GM12874 (cell line): ENCODE data around the gene ANKRD34A.

ENCODE experiments used
- TF ChIP-seq, protein P1 (sequence below): IDR thresholded peaks from 2 replicates; pipeline ENCODE4 v1.5.1; 2011; ENCODE audit warnings: low read depth, mild to moderate bottlenecking, control low read depth, low read length, moderate library complexity; ENCODE audit not compliant: insufficient read depth

The ANKRD34A gene

DNA sequence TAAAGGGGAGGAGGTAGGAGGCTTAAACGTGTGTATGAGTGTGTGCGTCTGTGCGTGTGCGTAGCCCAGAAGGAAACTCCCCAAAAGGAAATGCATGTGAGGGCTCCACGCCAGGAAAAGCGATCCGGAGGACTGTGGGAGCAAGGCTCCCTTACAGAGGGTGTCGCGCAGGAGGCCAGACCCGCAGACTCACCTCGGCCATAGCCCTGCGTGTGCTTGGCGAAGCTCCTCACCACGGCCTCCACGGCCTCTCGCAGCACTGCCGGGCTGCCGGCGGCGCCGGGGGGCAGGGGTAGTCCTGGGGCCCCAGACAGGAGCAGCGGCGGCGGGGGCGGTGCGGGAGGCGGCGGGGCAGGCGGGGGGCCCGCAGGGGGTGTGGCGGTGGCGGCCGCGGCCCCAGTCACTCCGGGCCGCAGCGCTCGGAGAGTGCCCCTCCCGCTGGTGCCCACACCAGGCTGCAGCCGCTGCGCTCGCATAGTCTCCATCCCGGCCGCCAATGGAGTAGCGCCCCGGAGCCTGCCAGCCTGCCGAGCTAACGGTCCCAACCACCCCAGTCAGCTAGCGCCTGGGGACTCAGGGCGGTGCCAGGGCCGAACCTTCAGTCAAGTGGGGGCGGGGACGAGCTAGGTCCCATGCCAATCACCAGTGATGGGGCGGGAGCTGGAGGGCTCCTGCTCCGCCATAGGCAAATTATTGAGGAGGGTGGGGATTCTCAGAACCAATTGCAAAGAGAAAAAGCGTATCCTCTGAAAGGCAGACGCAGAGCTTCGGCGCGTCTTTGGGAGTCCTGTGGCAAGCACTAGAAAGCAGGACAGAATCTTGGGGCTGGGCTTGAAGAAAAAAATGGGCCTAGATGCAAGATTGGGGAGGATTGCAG, 6.7 kb downstream of the ANKRD34A start, which contains the start of gene LIX1L:
LIX1L (minus strand) TSS at position 575 of the 877 bp plus-strand sequence; CDS start at position 485, 90 bp downstream.
- TF ChIP-seq, protein P1, sequence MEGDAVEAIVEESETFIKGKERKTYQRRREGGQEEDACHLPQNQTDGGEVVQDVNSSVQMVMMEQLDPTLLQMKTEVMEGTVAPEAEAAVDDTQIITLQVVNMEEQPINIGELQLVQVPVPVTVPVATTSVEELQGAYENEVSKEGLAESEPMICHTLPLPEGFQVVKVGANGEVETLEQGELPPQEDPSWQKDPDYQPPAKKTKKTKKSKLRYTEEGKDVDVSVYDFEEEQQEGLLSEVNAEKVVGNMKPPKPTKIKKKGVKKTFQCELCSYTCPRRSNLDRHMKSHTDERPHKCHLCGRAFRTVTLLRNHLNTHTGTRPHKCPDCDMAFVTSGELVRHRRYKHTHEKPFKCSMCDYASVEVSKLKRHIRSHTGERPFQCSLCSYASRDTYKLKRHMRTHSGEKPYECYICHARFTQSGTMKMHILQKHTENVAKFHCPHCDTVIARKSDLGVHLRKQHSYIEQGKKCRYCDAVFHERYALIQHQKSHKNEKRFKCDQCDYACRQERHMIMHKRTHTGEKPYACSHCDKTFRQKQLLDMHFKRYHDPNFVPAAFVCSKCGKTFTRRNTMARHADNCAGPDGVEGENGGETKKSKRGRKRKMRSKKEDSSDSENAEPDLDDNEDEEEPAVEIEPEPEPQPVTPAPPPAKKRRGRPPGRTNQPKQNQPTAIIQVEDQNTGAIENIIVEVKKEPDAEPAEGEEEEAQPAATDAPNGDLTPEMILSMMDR, result no peak

DNA sequence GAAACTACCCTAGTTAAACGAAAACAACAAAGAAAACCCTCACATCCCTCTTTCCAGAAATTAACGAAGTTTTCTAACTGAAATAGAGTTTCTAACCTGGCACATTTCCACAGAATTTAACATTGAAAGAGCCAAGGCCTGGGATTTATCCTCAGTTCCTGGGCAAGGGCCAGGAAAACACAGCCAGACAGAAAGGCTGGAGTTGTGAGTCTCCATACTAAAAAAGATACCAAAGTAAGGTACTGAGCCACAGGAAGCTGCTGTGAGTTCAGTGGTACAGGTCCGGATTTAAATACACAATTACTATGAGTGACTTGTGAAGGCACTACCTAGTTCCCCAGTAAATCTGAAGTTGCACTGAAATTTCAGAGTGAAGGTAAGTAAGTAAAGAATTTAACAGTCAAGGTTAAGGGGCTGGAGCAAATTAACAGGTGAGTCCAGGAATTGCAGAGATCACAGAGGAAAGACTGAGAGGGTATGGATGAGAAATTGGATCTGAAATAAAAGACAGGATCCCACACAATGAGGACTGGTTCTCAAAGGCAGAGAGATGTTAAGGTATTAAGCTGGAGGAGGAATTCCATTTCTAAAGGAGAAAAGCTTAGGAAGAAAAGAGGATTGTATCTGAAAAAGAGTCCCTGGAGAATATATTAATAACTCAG, 7.5 kb downstream of the ANKRD34A start:
- TF ChIP-seq, protein P1, result no peak

DNA sequence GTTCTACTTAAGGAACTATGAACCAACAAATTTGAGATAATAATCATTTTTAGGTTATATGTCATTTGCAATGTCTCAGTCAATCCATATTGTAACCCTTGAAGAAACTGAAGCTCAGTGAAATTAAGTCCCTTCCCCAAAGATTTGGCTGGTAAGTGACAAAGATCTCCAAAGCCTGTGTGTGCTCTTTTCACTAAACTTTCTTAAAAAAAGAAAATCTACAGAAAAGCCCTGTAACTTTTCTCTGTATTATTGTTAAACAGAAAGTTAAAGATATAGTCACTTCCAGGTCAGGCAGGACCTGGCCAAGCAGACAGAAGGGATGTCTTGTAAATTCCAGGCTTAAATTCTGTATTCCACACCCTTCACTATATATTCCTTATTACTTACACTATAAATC, 8.0 kb downstream of the ANKRD34A start:
- TF ChIP-seq, protein P1, result no peak

DNA sequence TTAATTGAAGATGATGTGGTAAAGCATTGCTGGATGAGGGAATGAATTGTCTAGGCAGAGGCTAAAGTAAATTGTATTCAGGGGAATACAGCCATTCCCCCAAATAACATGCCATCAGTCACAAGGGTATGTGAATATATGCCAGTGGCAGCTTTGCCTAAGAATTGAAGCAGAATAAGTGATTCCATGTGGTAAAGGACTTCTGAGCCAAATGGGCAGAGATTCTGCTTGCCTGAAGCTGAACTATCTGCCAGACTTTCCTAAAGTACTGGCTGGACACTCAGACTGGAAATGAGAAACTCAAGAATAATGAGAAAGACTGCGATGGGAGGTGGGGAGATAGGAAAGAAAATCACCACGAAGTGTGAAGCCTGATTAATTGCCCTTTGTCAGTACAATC, 8.9 kb downstream of the ANKRD34A start:
- TF ChIP-seq, protein P1, result no peak

DNA sequence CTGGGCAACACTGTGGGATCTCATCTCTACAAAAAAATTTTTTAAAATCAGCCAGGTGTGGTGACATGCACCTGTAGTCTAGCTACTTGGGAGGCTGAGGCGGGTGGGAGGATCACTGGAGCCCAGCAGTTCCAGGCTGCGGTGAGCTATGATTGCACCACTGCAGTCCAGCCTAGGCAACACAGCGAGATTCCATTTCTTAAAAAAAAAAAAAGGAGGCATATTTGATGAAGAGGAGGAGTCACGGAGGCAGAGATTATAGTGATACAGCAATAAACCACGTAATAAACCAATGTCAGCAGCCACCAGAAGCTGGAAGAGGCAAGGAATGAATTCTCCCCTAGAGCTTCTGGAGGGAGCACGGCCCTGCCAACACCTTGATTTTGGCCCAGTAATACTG, 10.5 kb downstream of the ANKRD34A start:
- TF ChIP-seq, protein P1, result no peak

DNA sequence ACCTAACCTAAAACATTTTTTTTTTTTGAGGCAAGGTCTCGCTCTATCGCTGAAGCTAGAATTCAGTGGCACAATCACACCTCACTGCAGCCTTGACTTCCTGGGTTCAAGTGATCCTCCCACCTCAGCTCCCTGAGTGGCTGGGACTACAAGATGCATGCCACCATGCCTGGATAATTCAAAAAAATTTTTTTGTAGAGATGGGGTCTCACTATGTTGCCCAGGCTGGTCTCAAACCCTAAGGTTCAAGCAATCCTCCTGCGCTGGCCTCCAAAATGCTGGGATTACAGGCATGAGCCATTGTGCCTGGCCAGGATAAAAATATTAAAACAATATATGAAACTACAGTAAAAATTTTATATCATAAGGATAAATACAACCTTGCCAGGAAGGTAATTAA, 11.5 kb downstream of the ANKRD34A start:
- TF ChIP-seq, protein P1, result no peak

DNA sequence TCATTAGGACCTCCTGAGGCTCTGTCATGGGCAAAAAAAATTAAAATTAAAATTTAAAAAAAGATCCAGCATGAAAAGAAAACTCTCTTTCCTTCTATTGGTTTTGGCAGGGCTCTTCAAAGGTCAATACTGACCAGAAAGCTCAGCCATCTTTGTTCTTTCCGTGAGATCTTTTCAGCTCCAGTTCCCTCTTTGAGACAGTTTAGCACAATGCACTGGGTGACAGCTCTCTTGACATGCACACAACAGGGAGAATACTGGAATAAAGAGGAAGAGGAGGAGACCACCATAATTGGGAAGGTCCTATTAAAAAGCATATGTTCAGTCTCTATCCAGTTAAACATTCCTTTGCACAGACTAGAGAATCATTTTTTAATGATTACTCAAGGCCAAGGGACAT, 12.8 kb downstream of the ANKRD34A start:
- TF ChIP-seq, protein P1, result no peak
